Thymus (tissue), 11 donors: ENCODE data around the gene ZPR1. TPM values are rescaled to one million over a fixed set of nuclear protein-coding genes. Genes with fewer than 3 reads are reported as not detected.
"Not testable (repeated sequence)": the region's sequence is repeated elsewhere in the genome, so short reads cannot be mapped to it uniquely, and the experiment has no call there.

ENCODE experiments used
- DNase-seq, 9 donors: peaks; one replicate each; pipeline ENCODE4 v3.0.0-alpha.2; 2013; ENCODE audit warnings: low spot score in 9 of 9, low read depth in 6 of 9, missing footprints in 1 of 9
- H3K27ac ChIP-seq, 2 donors: one replicate each; pipeline ENCODE4 v1.5.1; 2013; ENCODE audit warnings: control low read depth in 1 of 2, low read depth in 1 of 2, low read length in 1 of 2, mild to moderate bottlenecking in 1 of 2, moderate library complexity in 1 of 2
- H3K27me3 ChIP-seq, 2 donors: one replicate each; pipeline ENCODE4 v1.5.1; 2013; ENCODE audit warnings: low read length in 1 of 2; ENCODE audit not compliant: control insufficient read depth in 2 of 2, insufficient read depth in 1 of 2
- H3K36me3 ChIP-seq, 2 donors: one replicate each; pipeline ENCODE4 v1.5.1; 2013; ENCODE audit warnings: low read length in 1 of 2, mild to moderate bottlenecking in 1 of 2, moderate library complexity in 1 of 2; ENCODE audit not compliant: control insufficient read depth in 2 of 2, insufficient read depth in 2 of 2
- H3K4me1 ChIP-seq, 2 donors: one replicate each; pipeline ENCODE4 v1.5.1; 2013; ENCODE audit warnings: low read length in 2 of 2; ENCODE audit not compliant: control insufficient read depth in 2 of 2, insufficient read depth in 2 of 2
- H3K4me3 ChIP-seq, 2 donors: one replicate each; pipeline ENCODE4 v1.5.1; 2013; ENCODE audit warnings: low read length in 2 of 2, control low read depth in 1 of 2, mild to moderate bottlenecking in 1 of 2
- H3K9me3 ChIP-seq, 2 donors: one replicate each; pipeline ENCODE4 v1.5.1; 2013; ENCODE audit warnings: low read length in 1 of 2, mild to moderate bottlenecking in 1 of 2; ENCODE audit not compliant: control insufficient read depth in 2 of 2, insufficient read depth in 1 of 2
- WGBS: extraction: QIAGEN DNeasy Blood & Tissue Kit; methylation state at CpG from one replicate; pipeline ENCODE4 v1.1.7; 2013; 5-methylcytosine and 5-hydroxymethylcytosine counted together
- polyA plus RNA-seq: library from polyadenylated mRNA; stranded (reverse); fragments of 200-250 nt; gene quantifications from one replicate; pipeline ENCODE4 v1.2.3, GENCODE V29; 2013
- total RNA-seq: library from RNA; stranded (reverse); fragments of 120-200 nt; gene quantifications from one replicate; pipeline ENCODE4 v1.2.4, GENCODE V29; 2013
- donor health status: healthy.

ZPR1 gene
- total and polyA plus RNA-seq, 2 donors = 21.3 to 37.2 TPM

DNA sequence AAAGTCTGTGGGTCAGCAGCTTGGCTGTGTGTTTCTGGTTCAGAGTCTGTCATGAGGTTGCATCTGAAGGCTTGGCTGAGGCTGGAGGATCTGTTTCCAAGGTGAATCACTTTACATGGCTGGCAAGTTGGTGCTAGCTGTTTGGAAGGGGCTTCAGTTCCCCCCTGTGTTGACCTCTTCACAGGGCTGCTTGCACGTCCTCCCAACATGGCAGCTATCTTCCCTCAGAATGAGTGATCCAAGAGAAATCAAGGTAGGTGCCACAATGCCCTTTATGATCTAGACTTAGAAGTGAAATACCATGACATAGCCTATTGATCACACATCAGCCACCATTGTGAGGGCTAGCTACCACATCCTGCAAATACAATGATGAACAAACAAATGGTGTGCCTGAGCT lies 25.3 kb upstream of the ZPR1 start:
- 96% methylated on average over 1 of the region's 1 CpG for WGBS
- no peak overlapping the region for H3K27ac ChIP-seq
- H3K27me3 ChIP-seq = no peaks in the 10 kb centered on the region
- no peaks in the 10 kb centered on the region for H3K4me1 ChIP-seq
- no peak overlapping the region for H3K4me3 ChIP-seq
- no peaks in the 10 kb centered on the region for H3K36me3 ChIP-seq
- DNase-seq = no peak
- no peaks in the 10 kb centered on the region for H3K9me3 ChIP-seq

DNA sequence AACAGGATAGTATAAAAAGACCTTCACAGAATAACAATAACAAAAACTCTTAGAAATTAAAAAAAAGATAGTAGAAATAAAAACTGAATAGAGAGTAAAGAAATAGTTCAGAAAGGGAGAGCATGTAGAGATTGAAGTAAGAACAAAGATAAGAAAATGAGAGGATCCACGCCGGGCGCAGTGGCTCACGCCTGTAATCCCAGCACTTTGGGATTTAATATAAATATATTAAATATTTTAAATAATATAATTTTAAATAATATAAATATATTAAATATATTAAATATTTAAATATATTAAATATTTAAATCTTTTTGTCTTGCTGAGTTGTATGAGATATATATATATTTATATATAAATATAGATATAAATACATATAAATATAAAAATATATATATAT lies 24.3 kb upstream of the ZPR1 start:
- Histone ChIP-seq H3K4me1 (no peaks in the 10 kb centered on the region), H3K4me3 (no peak overlapping the region), H3K36me3 (no peaks in the 10 kb centered on the region), H3K27ac (no peak overlapping the region), H3K27me3 (no peaks in the 10 kb centered on the region), H3K9me3 (no peaks in the 10 kb centered on the region)
- 85% methylated on average over 4 of the region's 4 CpGs for WGBS
- no peak for DNase-seq

DNA sequence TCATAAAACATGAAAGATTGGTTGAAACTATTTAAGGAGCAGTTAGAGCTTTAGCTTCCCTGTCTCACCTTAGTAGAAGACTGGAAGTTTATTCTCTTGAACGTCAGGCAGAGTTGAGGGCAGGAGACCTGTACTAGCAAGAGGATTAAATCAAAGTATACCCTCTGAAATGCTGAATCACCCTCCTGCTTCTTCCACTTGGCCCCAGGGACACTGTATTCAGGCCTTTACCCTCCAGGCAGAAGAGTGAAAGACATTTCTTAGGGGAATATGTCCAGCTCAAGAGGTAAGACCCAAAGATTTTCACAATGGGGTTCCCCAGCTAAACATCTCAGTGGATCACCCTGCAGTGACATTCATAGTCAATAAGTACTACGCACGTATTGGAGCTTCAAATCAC lies 23.4 kb upstream of the ZPR1 start:
- DNase-seq = no peak
- no peaks in the 10 kb centered on the region for H3K27me3 ChIP-seq
- no peaks in the 10 kb centered on the region for H3K9me3 ChIP-seq
- no peak overlapping the region for H3K27ac ChIP-seq
- H3K4me3 ChIP-seq = no peak overlapping the region
- no peaks in the 10 kb centered on the region for H3K4me1 ChIP-seq
- WGBS = 90% methylated on average over 3 of the region's 3 CpGs
- H3K36me3 ChIP-seq = no peaks in the 10 kb centered on the region

DNA sequence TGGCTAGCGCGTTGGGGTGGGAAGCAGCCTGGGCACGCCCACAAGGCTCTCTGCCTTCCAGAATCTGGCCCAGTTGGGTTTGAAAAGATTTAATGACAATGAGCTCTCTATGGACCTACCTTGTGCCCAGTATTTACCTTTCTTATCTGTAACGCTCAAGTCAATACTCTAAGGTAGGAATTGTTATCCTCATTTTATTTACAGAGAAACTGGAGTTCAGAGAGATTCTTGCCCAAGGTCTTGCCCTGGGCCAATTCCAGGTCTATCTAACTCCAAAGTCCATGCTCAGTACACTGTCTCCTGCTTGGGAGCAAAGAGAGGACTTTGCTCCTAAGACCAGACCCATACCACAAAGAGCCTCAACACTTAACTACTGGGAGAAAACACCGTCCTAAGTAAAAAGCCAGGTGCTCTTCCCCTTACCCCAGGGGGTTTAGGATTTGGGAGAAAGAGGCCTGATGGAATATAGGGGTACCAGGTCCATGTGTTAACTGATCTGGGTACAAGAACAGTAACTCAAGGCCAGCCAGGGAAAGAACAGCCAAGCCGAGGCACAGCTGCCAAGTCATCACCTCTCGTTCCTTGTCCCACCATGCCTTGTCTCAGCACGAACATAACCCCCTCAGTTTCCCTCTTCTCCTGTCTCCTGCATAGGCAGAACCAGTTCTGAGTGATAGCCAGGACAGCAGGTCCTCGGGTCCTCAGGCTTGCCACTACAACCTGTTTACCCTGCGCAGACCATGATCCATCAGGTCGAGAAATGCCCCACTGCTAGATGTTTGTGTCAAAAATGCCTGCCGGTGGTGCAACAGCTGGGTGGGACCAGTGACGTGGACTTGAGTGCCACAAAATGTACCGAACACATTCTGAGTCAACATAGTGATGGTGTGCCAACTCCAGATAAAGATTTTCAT lies 20.7 kb upstream of the ZPR1 start:
- WGBS = 92% methylated on average over 14 of the region's 14 CpGs
- no peak overlapping the region for H3K4me3 ChIP-seq
- H3K9me3 ChIP-seq = no peaks in the 10 kb centered on the region
- no peaks in the 10 kb centered on the region for H3K27me3 ChIP-seq
- H3K27ac ChIP-seq = no peak overlapping the region
- no peak for DNase-seq
- H3K4me1 ChIP-seq = no peaks in the 10 kb centered on the region
- no peaks in the 10 kb centered on the region for H3K36me3 ChIP-seq

DNA sequence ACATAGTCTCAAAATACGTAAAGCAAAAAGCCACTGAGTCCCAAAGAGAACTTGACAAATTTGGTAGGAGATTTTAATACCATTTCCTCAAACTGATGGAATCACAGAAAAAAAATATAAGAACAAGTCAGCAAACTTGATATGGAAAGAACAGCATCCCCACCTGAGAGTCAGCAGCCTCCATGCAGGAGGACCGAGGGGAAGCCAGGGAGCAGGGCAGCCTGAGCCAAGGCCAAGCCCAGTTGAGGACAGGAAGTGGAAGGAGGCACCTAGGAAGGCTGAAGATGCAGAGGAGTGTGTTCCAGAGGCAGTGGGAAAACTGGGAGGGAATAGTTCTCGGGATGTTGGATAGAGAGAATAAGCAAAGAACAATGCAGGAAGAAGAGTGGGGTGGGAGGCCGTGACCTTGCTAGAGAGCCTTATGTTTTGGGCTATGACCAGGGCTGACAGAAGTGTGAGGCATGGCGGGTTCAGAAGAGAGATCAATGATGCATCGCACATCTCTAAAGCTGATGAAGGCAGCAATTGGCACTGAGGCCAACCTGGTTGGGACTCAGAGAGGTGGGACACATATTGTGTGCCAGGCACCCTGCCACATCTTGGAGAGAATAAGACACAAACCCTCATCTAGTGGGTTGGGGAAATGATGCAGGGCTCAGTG lies 19.9 kb upstream of the ZPR1 start:
- Histone ChIP-seq H3K9me3 (no peaks in the 10 kb centered on the region), H3K27me3 (no peaks in the 10 kb centered on the region), H3K4me1 (no peaks in the 10 kb centered on the region), H3K4me3 (no peak overlapping the region), H3K36me3 (no peaks in the 10 kb centered on the region), H3K27ac (no peak overlapping the region)
- 98% methylated on average over 6 of the region's 6 CpGs for WGBS
- no peak for DNase-seq

DNA sequence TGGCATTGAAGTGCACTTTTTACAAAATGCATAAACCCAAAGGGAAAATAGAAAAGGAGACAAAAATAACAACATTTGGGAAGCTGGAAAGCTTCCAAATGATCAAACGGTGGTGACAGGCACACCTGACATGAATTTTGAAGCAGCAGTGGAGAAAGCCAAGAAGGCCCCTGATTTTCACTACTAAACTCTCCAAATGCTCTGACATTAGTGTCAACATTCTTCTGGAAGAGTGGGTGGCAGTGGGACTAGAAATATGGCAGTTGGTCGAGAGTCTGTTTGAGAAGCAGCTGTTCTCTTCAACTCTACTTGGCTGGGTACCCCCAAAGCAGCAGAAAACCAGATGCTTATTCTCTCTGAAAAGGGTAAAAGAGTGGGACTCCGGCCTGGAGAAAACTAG lies 16.2 kb upstream of the ZPR1 start:
- Histone ChIP-seq H3K9me3 (no peaks in the 10 kb centered on the region), H3K27me3 (no peaks in the 10 kb centered on the region), H3K36me3 (no peaks in the 10 kb centered on the region), H3K27ac (no peak overlapping the region), H3K4me1 (no peaks in the 10 kb centered on the region), H3K4me3 (no peak overlapping the region)
- WGBS = 80% methylated on average over 3 of the region's 3 CpGs
- DNase-seq = no peak

DNA sequence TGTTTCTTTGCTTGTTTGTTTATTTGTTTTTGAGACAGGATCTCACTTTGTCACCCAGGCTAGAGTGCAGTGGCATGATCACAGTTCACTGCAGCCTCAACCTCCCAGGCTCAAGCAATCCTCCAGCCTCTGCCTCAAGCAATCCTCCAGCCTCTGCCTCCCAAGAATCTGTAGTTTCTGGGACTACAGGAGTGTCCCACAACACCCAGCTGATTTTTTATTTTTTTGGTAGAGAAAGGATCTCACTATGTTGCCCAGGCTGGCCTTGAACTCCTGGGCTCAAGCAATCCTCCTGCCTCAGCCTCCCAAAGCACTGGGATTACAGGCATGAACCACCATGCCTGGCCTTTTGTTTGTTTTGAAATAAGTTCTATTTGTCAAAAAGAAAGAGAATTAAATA lies 13.8 kb upstream of the ZPR1 start:
- not testable (repeated sequence) for H3K9me3 ChIP-seq, H3K4me3 ChIP-seq, H3K27ac ChIP-seq, H3K27me3 ChIP-seq, H3K4me1 ChIP-seq, DNase-seq, H3K36me3 ChIP-seq

DNA sequence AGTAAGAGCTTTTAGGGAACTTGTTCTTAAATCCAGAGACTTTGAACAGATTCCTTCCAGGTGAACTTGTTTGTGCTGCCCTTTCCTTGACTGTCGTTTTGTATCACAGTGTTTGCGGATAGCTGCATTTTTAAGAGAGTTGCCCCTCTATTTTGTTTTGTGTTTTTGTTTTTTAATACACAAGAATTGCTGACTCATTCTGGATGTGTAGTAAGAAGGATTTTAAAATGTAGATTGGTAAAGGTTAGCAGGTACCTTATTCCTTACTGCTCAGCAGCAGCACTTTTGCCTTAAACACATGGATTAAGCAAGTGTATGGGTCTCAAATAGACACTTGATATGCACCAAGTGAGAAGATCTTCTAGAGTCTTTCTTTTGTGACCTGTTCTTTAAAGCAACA lies 12.8 kb upstream of the ZPR1 start:
- DNase-seq = no peak
- Histone ChIP-seq H3K36me3 (no peaks in the 10 kb centered on the region), H3K9me3 (no peaks in the 10 kb centered on the region), H3K27ac (no peak overlapping the region), H3K27me3 (no peaks in the 10 kb centered on the region), H3K4me3 (no peak overlapping the region), H3K4me1 (no peaks in the 10 kb centered on the region)
- 99% methylated on average over 2 of the region's 2 CpGs for WGBS

DNA sequence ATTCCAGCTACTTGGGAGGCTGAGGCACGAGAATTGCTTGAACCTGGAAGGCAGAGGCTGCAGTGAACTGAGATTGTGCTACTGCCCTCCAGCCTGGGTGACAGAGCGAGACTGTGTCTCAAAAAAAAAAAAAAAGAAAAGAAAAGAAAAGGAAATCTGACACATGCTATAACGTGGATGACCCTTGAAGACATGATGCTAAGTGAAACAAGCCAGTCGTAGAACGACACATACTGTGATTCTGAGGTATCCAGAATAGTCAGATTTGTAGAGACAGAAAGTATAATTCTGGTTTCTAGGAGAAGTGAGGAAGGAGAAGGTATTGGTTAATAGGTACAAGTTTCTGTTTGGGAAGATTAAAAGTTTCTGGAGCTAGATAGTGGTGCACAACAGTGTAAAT lies 10.5 kb upstream of the ZPR1 start:
- Histone ChIP-seq H3K4me1 (no peaks in the 10 kb centered on the region), H3K9me3 (no peaks in the 10 kb centered on the region), H3K27ac (no peak overlapping the region), H3K36me3 (no peaks in the 10 kb centered on the region), H3K4me3 (no peak overlapping the region), H3K27me3 (no peaks in the 10 kb centered on the region)
- no peak for DNase-seq
- WGBS = 91% methylated on average over 5 of the region's 5 CpGs
